Esophagus mucosa (tissue), 1 donor: ENCODE data around the gene OR2T27. TPM values are rescaled to one million over a fixed set of nuclear protein-coding genes. Genes with fewer than 3 reads are reported as not detected.
"Not testable (repeated sequence)": the region's sequence is repeated elsewhere in the genome, so short reads cannot be mapped to it uniquely, and the experiment has no call there.

Experiments
- ATAC-seq: fragments of 200-7000 bp; cut with Tn5 transposase; one replicate; pipeline ENCODE4 v1.9.1; 2020
- total RNA-seq: library from RNA; stranded (reverse); gene quantifications from one replicate; pipeline ENCODE4 v1.2.4, GENCODE V29; 2023
- donor health status: DM: yes; HTN: yes; CAD: no.

Gene OR2T27, protein sequence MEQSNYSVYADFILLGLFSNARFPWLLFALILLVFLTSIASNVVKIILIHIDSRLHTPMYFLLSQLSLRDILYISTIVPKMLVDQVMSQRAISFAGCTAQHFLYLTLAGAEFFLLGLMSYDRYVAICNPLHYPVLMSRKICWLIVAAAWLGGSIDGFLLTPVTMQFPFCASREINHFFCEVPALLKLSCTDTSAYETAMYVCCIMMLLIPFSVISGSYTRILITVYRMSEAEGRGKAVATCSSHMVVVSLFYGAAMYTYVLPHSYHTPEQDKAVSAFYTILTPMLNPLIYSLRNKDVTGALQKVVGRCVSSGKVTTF
- not detected for total RNA-seq

DNA sequence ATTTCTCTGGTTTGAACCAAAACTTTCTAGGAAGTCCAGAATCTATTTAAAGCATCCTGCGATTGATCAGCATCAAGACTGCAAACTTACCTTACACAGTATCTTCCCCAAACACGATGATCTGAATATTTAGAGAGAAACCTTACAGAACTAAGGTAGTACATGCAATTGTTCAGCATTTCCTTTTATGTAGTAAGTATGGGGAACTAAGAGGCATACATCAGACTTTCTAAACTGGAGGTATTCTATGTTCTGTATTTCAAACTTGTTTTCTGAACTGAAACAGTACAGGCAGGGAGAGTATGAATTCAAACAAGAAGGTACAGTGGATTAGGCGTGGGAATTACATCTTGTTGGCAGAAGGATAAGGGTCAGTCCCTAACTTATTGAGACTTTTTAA is at the start of gene OR2T27:
OR2T27 (minus strand) TSS at position 175 of the 400 bp plus-strand sequence. CDS start 4,644 bp downstream, outside the sequence.
- not testable (repeated sequence) for ATAC-seq

DNA sequence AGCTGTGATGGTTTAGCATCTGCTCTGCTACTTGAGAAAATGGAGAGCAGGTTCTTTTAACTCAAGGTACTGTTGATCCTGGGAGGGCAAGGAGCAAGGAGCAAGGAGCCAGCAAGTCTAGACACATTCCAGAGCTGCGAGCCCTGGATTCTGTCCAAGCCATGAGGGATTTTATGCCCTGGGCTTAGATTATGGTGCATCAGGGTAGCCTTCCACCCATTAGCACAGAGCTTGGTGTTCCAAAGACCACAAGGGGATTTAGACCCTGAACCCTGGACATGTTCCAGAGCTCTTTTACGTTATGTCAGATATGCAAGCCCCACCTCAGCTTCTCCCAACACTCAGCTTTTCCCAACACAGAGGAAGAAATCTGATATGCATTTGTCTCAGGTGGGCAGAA is 49.3 kb upstream of the OR2T27 start:
- ATAC-seq = no peak

DNA sequence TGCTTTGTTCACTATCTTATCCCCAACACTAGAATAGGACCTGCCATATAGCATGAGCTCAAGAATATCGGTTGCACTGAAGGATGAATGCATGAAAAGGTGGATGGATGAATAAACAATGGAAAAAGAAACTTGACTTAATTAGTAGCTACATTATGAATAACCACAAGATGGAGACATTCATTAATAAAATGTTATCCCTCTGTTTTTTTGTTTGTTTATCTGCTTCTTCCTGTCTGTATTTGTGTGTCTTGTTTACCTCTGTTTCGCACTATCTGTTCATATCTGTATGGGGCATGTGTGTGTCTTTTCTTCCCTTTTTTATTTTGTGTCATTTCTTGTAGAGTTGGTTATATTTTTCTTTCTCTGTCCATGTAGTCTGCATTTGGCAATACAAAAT is 48.3 kb upstream of the OR2T27 start:
- ATAC-seq = no peak

DNA sequence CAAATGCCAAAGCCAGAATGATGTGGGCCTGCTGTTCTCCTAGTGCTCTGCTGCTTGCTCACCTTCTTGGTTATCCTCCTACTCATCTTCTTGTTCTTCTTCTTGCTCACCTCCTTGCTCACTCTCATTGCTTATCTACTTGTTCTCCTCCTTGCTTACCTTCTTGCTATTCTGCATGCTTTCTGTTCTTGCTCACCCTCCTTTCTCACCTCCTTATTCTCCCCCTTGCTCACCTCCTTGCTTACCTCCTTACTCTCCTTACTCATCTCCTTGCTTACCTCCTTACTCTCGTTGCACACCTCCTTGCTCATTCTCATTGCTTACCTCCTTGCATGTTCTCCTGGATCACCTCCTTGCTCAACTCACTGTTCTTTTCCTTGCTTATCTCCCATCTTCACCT is 47.4 kb upstream of the OR2T27 start, which contains the start of gene OR14I1:
OR14I1 (minus strand) TSS at position 53 of the 400 bp plus-strand sequence.
- ATAC-seq = no peak

DNA sequence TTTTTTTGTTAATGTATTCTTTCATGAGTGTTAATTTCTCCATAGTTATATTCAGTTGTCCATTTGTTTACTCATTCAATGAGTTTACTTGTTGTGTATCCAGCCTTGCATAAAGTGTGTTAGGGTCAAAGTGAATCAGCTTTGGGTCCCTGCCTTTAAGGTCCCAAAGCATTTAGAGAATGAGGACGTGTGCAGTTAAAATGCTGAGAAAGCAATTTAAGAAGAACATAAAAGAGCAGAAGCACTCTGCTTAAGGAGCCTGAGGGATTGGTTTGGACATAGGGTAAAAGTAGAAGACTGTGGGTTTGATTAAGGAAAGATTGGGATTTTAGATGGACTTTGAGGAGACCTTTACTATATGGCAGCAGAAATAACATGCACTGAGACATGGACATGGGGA is 43.8 kb upstream of the OR2T27 start:
- ATAC-seq = no peak

DNA sequence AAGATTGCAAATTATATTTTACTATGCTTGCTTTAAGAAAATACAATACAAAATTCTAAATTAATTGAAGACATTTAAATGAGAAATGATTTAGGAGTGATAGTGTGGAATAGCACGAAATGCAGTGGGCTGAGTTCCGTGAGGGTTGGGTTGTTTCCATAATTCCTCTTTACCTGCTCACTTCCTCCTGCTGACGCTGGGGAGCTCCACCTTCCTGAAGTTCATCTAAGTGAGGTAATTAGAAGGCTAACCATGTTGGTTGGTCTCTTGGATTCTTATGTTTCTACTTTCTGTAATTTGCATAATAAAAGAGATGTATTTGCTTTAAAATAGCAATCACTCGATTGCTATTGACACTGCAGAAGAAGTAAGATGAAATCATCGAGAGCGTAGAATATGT is 42.6 kb upstream of the OR2T27 start:
- no peak for ATAC-seq

DNA sequence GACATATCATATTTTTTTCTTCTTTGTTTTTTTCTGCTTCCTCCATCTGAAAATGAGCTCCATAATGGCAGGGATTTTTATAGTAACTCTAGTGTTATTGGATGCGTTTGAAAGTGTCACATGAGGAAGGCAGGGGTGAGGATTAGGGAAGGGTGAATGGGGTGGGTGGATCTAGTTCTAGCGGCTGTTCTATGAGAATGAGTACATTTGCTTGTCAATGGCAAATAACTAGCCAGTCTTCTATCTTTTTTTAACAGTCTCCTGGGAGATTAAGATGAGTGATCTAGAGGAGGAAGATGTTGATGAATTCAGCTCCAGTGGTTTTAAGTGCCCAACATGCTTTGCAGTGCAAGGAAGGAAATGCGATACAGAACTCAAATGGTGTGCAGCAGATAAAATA is 41.4 kb upstream of the OR2T27 start:
- ATAC-seq = no peak

DNA sequence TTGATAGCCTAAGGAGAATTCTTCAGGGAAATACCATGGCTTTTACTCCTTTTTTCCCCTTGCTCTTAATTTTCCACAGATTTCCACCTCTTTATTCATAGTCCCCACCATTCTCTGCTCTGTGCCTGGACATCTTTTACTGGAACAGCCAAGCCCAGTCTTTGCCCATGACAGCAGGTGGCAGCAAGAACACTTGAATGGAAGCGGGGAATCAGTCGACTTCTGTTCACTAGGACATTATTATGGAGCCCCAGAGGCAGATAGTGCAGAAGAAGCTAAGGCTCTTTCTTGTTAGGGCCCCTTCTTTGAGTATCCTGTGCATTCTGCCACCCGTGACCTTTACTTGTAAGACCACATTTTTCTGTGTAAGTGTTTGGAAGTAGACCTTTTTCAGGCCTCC is 40.9 kb upstream of the OR2T27 start:
- no peak for ATAC-seq

DNA sequence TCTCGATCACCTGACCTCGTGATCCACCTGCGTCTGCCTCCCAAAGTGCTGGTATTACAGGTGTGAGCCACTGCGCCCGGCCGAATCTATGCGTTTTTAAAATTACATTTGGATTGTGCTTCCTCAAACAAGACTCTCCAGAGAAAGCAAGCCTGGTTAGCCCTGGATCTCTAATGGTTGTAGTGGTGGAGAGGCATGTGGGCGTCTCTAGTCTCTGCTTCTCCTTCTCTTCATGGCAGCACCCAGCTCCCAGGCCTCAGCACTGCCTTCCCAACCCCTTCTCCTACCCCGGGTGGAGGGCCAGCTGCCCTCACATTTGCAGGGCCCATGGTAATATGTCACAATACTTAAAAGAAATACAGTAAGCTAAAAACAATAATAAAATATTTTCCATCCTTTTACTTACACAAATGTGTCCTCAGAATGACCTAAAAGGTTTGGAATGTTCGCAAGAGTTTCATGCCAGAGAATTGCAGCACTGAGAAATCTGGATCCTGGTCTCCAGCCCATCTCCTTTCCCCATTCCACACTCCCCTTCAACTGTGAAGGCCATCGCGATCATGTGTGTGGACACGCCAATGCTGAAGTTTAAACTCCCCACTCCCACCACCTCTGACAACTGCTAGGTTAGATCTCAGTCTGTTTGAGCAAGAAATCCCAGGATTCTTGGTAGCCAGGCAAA is 40.3 kb upstream of the OR2T27 start:
- no peak for ATAC-seq

DNA sequence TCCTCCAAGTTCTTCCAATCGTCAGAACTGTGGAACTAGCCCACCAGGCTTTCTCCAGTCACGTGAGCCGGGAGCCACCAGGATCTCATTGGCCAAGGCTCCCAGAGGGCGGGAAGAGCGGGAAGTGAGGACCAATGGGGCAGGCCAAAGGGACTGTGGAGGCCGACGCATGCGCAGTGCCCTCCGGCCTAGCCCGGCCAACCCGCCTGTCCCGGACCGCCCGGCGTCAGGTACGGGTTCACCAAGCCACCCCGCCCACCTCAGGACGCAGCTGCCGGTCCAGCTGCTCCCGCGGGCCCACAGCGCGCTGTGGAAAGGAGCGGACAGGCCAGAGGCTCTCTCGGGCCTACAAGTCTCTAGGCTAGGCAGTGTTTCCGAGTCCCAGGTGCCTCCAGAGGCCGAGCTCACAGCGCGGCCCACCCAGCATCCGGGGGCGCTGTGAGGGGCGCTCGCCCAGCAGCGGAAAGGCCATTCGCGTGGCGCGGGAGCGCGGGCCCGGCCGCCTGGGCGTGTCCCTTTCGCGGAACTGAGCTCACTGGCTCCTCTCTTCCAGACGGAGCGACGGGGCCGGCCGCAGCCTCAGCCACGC is 36.3 kb upstream of the OR2T27 start:
- no peak for ATAC-seq

DNA sequence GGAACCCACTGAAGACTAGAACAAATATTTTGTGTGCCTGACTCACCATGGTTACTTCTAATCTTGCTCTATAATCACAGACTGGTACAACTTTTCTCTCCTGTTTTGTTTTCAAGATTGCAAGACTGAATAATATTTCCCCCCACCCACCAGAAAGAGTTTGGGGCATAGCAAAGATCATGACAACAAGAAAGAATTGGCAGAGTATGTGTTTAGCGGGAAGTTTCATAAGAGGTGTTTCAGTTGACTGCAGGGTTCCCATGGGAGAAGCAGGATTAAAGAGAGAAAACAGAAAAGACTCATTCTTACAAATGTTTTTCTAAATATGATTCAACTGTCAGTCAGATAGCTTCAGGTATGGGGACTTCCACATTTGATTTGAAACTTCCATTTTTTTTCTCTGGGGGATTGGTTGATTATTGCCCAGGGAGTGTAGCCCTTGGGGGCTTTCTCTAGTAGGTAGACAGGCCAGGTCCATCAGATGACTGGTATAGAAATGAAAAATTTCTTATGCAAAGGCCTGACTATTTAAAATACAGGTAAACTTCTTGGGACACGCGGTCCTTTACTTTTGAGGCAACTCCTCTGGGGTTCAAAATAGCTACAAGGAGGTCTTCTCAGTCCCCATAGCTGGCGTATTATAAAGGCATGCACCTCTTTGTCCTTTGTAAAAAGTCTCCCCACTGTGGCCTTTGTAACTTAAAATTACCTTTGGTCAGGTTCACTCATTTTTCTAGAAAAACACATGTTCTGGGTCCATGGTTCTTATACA is 33.4 kb upstream of the OR2T27 start:
- ATAC-seq = no peak

DNA sequence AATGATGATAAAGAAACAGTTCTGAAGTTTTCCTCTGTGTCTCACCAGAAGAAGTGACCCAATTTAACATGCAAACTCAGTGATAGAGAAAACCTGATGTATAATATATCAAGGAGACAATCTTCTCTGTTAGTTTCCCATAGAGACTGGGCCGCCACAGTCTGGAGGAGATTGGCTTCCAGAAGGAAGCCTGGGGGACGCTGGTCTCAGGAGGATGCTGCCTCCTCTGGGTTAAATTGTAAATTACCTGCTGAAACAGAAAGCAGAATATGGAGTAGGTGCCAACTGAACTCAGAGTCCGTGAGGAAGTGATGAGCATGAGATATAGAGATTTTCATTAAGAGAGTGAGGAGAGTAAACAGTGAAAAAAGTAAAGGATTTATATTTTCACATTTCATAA is 31.5 kb upstream of the OR2T27 start:
- no peak for ATAC-seq

DNA sequence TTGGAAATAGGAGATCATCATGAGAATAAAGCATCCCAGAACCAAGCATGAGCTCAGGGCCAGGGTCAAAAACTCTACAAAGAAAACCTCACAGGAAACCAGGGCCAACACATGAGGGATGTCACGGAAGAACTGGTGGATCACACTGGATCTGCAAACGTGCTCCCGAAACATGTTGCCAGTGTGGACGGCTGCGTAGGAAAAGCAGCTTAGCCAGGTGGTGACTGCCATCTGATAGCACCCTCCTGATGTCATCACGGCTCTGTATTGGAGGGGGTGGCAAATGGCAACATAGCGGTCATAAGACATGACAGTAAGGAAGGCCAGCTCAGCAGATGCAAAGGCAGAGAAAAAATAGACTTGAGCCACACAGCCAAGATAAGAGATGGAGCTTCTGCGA is 26.3 kb upstream of the OR2T27 start:
- no peak for ATAC-seq

DNA sequence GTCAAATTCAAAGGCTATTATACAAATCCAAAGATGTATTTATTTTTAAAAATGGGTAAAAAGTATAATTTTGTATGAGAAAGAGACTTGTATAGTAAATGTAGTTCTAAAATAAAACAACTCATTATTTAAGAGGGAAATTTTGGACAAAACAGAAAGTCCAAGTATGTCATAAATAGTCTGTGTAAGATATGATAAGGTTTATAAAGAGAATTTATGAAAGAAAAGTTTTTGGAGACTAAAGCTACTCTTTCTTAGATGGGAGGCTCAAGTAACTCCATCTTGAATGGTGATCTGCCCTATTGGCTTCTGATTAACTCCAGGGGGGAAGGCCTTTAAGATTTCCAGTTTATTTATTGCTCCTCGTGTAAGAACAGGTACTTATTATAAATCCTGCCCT is 14.7 kb upstream of the OR2T27 start:
- no peak for ATAC-seq

DNA sequence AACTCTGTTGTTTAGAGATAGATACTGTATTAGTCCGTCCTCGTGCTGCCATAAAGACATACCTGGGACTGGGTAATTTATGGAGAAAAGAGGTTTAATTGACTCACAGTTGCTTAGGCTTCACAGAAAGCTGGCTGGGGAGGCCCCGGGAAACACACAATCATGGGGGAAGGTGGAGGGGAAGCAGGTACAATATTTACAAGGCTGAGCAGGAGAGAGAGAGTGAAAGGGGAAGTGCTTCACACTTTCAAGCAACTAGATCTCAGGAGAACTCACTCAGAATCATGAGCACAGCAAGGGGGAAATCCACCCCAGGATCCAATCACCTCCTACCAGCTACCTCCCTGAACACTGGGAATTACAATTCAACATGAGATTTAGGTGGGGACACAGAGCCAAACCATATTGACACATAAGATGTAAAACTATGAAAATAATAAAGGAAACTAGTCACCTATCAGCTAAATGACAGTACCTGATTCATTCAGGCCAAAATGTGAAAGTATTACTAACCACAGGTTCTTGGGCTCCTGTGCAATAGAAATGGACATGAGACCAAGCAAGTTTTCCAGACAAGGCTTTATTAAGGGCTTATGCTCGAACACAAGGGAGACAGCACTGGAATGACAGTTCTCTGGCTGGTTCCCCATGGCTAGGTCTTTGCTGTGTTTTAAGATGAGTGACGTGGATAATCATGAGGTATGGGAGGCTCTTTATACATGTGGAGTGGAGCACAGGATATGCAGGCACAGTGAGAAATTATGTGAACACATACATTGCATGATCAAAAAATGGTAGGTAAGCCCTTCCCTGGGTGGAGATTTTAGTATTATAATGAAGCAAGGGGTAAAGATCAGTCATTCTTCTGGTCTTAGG is 8.4 kb upstream of the OR2T27 start:
- ATAC-seq = not testable (repeated sequence)

DNA sequence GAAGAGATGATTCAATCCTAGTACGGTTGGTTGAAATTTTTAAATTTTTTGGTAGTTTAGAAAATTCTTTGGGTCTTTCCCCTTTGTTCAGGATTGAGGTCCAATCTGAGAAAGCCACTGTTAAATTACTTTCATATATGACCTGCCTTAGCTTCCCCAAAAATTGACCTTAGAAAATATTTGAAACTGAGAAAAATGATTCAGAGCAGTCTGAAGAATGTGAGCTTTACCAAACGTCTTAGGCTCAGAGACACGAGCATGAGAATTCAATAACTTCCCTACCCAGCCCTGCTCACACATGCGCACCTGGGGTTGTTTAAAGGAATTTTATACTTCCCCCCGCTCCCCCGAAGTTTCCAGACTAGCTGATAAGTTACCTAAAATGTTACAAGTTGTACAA is 1.5 kb upstream of the OR2T27 start:
- not testable (repeated sequence) for ATAC-seq

DNA sequence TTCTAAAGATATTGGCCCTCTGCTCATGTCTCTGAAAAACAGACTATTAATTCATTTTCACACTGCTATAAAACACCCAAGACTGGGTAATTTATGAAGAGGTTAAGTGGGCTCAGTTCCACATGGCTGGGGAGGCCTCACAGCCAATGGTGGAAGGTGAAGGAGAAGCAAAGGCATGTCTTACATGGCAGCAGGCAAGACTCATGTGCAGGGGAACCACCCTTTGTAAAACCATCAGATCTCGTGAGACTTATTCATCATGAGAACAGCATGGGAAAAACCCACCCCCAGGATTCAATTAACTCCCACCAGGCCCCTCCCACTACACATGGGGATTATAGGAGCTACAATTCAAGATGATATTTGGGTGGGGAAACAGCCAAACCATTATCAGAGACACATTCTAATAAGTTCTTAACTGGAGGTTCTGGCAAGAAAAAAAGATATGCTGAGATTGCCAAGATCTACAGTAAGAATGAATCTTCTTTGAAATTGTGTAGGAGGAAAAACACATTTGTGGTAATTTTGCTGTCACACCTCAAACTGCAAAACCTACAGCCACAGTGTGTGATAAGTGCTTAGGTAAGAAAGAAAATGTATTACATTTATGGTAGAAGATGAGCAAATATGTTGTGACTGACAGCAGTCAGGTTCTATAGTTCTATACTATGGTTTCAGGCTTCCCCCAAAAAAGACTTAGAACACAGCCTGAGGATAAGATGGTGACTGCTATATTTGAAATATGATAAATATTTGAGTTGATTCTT is 6.4 kb downstream of the OR2T27 start:
- ATAC-seq = not testable (repeated sequence)

DNA sequence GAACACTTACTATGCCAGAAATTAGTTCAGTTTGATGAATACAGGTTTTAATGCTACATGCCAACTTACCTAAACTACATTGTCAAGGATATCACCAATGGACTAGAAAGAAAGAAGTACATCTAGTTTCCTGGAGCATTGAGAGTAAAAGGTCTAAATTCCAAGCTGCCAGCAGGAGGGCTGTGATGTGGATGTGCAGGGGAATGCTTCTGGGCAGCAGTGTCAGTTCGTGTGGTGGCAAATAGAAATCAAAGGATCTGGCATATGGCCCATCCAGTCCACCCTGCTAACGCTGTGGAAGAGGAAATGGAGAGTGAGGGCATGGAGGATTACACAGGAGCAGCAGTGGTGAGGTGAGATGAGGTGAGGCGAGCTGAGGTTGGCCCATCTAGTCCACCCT is 10.2 kb downstream of the OR2T27 start, which contains the start of gene OR2T35:
OR2T35 (minus strand) TSS at position 101 of the 400 bp plus-strand sequence. CDS start 6,020 bp downstream, outside the sequence.
- not testable (repeated sequence) for ATAC-seq

DNA sequence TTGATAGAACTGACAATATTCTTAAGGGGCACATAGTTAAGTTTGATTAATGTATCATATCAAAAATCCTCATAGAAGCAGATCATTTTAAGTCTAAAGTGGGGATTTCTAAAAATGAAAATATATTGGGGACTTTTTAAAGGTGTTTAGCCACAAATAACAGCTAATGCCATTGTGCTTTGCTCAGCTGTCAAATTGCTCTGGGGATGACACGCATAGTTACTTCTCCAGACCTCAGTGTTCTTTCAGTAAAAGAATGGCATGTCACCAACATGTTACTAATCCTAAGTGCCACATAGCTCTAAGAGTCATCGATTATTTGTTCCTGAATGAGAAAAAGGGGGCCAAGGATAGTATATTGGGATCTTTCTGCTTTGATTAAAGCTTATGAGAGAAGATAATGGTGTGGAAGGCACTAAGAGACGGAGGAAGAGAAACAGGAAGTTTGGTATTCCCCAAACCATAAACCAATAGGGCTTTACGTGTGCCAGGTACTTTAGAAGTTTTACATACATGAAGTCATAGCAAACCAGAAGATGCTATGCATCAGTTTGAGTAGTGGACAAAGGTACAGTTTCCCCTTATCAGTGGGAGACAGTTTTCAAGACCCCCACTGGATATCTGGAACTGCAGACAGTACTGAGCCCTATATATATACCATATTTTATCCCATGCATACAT is 12.2 kb downstream of the OR2T27 start:
- not testable (repeated sequence) for ATAC-seq

DNA sequence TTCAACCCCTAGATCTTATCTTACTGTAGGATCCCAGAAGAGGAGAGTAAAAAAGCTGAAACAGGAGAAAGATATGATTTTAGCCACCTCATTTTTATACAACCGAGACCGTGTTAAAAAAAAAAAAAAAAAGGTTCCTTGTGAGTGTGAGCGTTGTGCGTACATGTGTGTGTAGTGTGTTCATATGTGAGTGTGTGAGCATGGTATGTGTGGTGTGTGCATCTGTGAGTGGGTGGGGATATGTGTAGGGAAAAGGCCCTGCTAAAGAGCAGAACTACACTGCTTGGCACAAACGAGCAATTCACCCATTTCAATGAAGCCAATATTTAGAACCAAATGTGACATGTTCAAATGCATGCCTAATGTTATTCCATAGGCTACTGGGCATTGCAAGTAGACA is 13.7 kb downstream of the OR2T27 start:
- ATAC-seq = not testable (repeated sequence)
